Thyroid gland (tissue), 4 donors: Measurements from ENCODE around the gene POGK. TPM values are rescaled to one million over a fixed set of nuclear protein-coding genes. Genes with fewer than 3 reads are reported as not detected.

Experiments
- DNase-seq, 2 donors: peaks; one replicate each; pipeline ENCODE4 v3.0.0-alpha.2; 2019
- H3K27ac ChIP-seq, 3 donors: fragments of 200-600 bp; sonication (generic); 1 replicate in 2 of 3; 2 replicates in 1 of 3; pipeline ENCODE4 v1.5.1; 2016 to 2019; ENCODE audit warnings: mild to moderate bottlenecking in 1 of 3, moderate library complexity in 1 of 3
- H3K27me3 ChIP-seq: fragments of 200-600 bp; sonication (generic); one replicate; pipeline ENCODE4 v1.5.1; 2019
- H3K36me3 ChIP-seq, 2 donors: fragments of 200-600 bp; sonication (generic); one replicate each; pipeline ENCODE4 v1.5.1; 2016 to 2019
- H3K4me1 ChIP-seq, 2 donors: fragments of 200-600 bp; sonication (generic); one replicate each; pipeline ENCODE4 v1.5.1; 2017 to 2019
- H3K4me3 ChIP-seq, 3 donors: fragments of 200-600 bp; sonication (generic); replicated peaks in 1 of 3; 1 replicate in 2 of 3; 2 replicates in 1 of 3; pipeline ENCODE4 v1.5.1; 2016; ENCODE audit warnings: mild to moderate bottlenecking in 1 of 3
- H3K9me3 ChIP-seq: fragments of 200-600 bp; sonication (generic); one replicate; pipeline ENCODE4 v1.5.1; 2017
- CTCF ChIP-seq, 6 experiments: fragments of 200-600 bp in 3 of 6; fragments of 450-650 bp in 3 of 6; sonication (generic) in 3 of 6; IDR thresholded peaks; one replicate each; pipeline ENCODE4 v1.5.1; 2016 to 2019; ENCODE audit warnings: antibody characterized with exemption in 6 of 6, mild to moderate bottlenecking in 2 of 6, inconsistent platforms in 1 of 6, moderate library complexity in 1 of 6
- POLR2A ChIP-seq, 2 donors: fragments of 450-650 bp; IDR thresholded peaks; one replicate each; pipeline ENCODE4 v1.6.1; 2017; ENCODE audit warnings: antibody characterized with exemption in 2 of 2, mild to moderate bottlenecking in 2 of 2, moderate library complexity in 1 of 2
- WGBS, 2 donors: methylation state at CpG; one replicate each; pipeline ENCODE4 v1.1.5; 2017; 5-methylcytosine and 5-hydroxymethylcytosine counted together
- intact Hi-C: fragments of 100-400 bp; cut with DNase I; formaldehyde crosslinking; loops from one replicate; pipeline ENCODE4 v1.15.1; 2023
- total RNA-seq, 4 donors: library from RNA; depleted of rRNA; stranded (reverse); fragments of >200 nt; gene quantifications; one replicate each; pipeline ENCODE4 v1.2.3, GENCODE V29; 2016

The POGK gene
- total RNA-seq, 4 donors from 2014 or later = 31.4 to 41.4 (median 33.7) TPM

- 9 to 16% methylated on average over 17 to 31 of the region's 44 CpGs for WGBS, 2 donors
- H3K36me3 ChIP-seq = no peaks in the 10 kb centered on the region
- H3K4me1 ChIP-seq = peaks cover 4 to 8% of the 10 kb centered on the region in 2 donors
- TF ChIP-seq POLR2A (IDR thresholded peaks at IDR 0.05) (no peak), CTCF (IDR thresholded peaks at IDR 0.05) (peak in 5 of 6 experiments; percentile 15 to 60 (median 52))
- no peak overlapping the region for H3K27ac ChIP-seq
- no peak overlapping the region for H3K4me3 ChIP-seq
- intact Hi-C loops = no loop called here
- H3K27me3 ChIP-seq = no peaks in the 10 kb centered on the region
- H3K9me3 ChIP-seq = no peaks in the 10 kb centered on the region
- DNase-seq = peak; percentile 46 to 52
Measured at GRCh38 chr1:166884040-166884642, 44.9 kb downstream of the POGK start.

- Histone ChIP-seq H3K4me3 (no peak overlapping the region), H3K27ac (no peak overlapping the region), H3K27me3 (no peaks in the 10 kb centered on the region), H3K36me3 (no peaks in the 10 kb centered on the region), H3K9me3 (no peaks in the 10 kb centered on the region), H3K4me1 (peaks cover 4 to 8% of the 10 kb centered on the region in 2 donors)
- TF ChIP-seq POLR2A (IDR thresholded peaks at IDR 0.05) (no peak), CTCF (IDR thresholded peaks at IDR 0.05) (no peak)
- 93 to 96% methylated on average over 3 of the region's 3 CpGs for WGBS, 2 donors
- intact Hi-C loops = no loop called here
- DNase-seq = no peak
Measured at GRCh38 chr1:166884971-166885370, 45.7 kb downstream of the POGK start.

DNA sequence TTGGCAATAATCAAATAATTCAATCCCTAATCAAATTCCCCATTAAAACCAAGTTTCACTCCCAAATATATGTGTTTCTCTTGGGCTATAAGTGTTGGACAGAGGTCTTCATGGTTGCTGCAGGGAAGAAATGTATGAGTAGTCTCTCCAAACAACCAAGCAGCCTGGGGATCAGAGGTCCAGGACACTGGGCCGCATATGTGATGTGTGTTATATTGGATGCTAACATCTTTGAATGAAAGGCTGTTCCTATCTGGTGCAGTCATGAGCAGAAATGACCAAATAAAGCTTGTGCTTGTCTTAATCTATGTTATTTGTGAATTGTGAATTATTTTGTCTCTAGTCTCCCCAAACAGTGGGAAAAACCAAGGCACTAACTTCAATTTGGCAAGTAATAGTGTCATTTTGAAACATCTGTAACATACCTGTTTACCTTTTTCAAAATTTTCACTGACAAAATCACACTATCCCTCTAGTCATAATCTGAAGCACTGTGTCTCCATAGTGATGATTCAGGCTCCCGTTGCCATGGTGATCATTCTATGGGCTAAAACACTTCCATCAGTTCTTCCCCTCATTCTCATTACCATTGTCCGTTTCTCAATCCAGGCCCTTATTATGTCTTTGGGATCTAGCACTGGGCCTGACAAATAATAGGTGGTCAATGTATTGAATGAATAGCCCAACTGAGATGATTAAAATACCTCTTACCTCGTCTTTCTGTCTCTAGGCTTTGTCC lies 49.3 kb downstream of the POGK start:
- Histone ChIP-seq H3K36me3 (no peaks in the 10 kb centered on the region), H3K27me3 (no peaks in the 10 kb centered on the region), H3K4me1 (peaks cover 4 to 8% of the 10 kb centered on the region in 2 donors), H3K4me3 (no peak overlapping the region), H3K9me3 (no peaks in the 10 kb centered on the region), H3K27ac (no peak overlapping the region)
- intact Hi-C loops = no loop called here
- WGBS, 2 donors = 89 to 92% methylated on average over 4 of the region's 4 CpGs
- no peak for DNase-seq
- TF ChIP-seq CTCF (IDR thresholded peaks at IDR 0.05) = no peak
- TF ChIP-seq POLR2A (IDR thresholded peaks at IDR 0.05) = no peak

- Histone ChIP-seq H3K9me3 (no peaks in the 10 kb centered on the region), H3K27ac (no peak overlapping the region), H3K36me3 (no peaks in the 10 kb centered on the region), H3K27me3 (no peaks in the 10 kb centered on the region), H3K4me3 (no peak overlapping the region), H3K4me1 (no peaks in the 10 kb centered on the region)
- no peak for TF ChIP-seq POLR2A (IDR thresholded peaks at IDR 0.05)
- no peak for TF ChIP-seq CTCF (IDR thresholded peaks at IDR 0.05)
- no peak for DNase-seq
- intact Hi-C loops = no loop called here
Measured at GRCh38 chr1:166889776-166890175, 50.5 kb downstream of the POGK start.

DNA sequence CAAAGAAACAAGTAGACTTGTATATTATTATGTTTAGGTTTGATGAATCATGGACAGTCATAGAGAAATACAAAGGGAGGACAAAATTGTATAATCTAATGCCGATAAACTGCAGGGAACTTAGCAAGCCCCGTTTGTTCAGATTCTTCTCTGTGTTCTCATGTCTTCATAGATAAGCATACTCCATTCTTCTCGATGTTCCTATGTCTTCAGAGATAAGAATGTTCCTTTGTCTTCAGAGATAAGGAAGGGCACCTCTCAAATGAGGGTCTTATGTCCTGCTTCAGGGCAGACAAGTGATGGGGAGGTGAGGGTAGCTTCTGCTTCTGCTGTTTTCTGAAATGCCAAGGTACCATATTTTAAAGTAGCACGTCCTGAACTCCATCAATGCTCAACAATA lies 56.5 kb downstream of the POGK start:
- H3K4me1 ChIP-seq = no peaks in the 10 kb centered on the region
- no peaks in the 10 kb centered on the region for H3K27me3 ChIP-seq
- 79 to 84% methylated on average over 4 of the region's 4 CpGs for WGBS, 2 donors
- intact Hi-C loops = no loop called here
- TF ChIP-seq CTCF (IDR thresholded peaks at IDR 0.05) = no peak
- no peak for TF ChIP-seq POLR2A (IDR thresholded peaks at IDR 0.05)
- no peaks in the 10 kb centered on the region for H3K36me3 ChIP-seq
- DNase-seq = no peak
- H3K4me3 ChIP-seq = no peak overlapping the region
- H3K27ac ChIP-seq = no peak overlapping the region
- no peaks in the 10 kb centered on the region for H3K9me3 ChIP-seq
